ENCODE measurements around the gene SOHLH1.

DNA sequence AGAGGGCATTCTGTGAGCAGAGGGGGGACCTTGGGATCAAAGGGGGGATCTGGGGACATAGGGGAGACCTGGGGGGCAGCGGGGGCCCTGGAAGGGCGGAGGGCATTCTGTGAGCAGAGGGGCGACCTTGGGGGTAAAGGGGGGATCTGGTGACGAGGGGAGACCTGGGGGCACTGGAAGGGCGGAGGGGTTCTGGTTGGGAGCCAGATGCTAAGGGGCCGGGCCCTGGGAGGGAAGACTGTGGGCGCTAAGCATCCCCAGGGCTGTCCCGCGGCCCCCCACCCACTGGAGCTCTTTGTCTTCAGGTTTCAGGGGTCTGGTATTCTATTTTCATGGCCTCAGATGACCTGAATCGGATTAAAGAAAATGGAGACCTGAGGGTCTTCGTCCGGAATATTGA is 35.4 kb downstream of the SOHLH1 start:
- TF ChIP-seq, protein P1, sequence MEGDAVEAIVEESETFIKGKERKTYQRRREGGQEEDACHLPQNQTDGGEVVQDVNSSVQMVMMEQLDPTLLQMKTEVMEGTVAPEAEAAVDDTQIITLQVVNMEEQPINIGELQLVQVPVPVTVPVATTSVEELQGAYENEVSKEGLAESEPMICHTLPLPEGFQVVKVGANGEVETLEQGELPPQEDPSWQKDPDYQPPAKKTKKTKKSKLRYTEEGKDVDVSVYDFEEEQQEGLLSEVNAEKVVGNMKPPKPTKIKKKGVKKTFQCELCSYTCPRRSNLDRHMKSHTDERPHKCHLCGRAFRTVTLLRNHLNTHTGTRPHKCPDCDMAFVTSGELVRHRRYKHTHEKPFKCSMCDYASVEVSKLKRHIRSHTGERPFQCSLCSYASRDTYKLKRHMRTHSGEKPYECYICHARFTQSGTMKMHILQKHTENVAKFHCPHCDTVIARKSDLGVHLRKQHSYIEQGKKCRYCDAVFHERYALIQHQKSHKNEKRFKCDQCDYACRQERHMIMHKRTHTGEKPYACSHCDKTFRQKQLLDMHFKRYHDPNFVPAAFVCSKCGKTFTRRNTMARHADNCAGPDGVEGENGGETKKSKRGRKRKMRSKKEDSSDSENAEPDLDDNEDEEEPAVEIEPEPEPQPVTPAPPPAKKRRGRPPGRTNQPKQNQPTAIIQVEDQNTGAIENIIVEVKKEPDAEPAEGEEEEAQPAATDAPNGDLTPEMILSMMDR (IDR thresholded peaks at IDR 0.05 in 8 of 11, conservative IDR thresholded peaks at IDR 0.05 in 3 of 11) = no peak
- TF ChIP-seq POLR2A (IDR thresholded peaks at IDR 0.05) = no peak

Data from spleen (tissue), 7 donors.